Stomach (tissue), 9 donors: ENCODE measurements around the gene TSC1. TPM values are rescaled to one million over a fixed set of nuclear protein-coding genes. Genes with fewer than 3 reads are reported as not detected.

Experiments
- DNase-seq, 2 donors: peaks; one replicate each; pipeline versions ENCODE4 v3.0.0 to v3.0.0-alpha.2; 2013 to 2019
- H3K27ac ChIP-seq, 5 donors: fragments of 200-600 bp in 4 of 5; sonication (generic) in 4 of 5; one replicate each; pipeline ENCODE4 v1.5.1; 2013 to 2019; ENCODE audit warnings: mild to moderate bottlenecking in 1 of 5, moderate library complexity in 1 of 5
- H3K27me3 ChIP-seq, 3 donors: fragments of 200-600 bp; sonication (generic); one replicate each; pipeline ENCODE4 v1.5.1; 2017 to 2019; ENCODE audit warnings: mixed run types in 1 of 3
- H3K36me3 ChIP-seq, 4 donors: fragments of 200-600 bp; sonication (generic); 1 replicate in 3 of 4; 2 replicates in 1 of 4; pipeline ENCODE4 v1.5.1; 2016 to 2019
- H3K4me1 ChIP-seq, 4 donors: fragments of 200-600 bp; sonication (generic); one replicate each; pipeline ENCODE4 v1.5.1; 2016 to 2019
- H3K4me3 ChIP-seq, 4 donors: fragments of 200-600 bp; sonication (generic) in 3 of 4; one replicate each; pipeline ENCODE4 v1.5.1; 2016 to 2019; ENCODE audit warnings: mild to moderate bottlenecking in 1 of 4
- H3K9me3 ChIP-seq, 4 donors: fragments of 200-600 bp; sonication (generic); one replicate each; pipeline ENCODE4 v1.5.1; 2016 to 2019
- EP300 ChIP-seq: sonication (generic); formaldehyde crosslinking; IDR thresholded peaks from one replicate; pipeline ENCODE4 v1.6.1; 2017; ENCODE audit warnings: antibody characterized with exemption
- POLR2A ChIP-seq, 4 donors: fragments of 450-650 bp; IDR thresholded peaks; one replicate each; pipeline ENCODE4 v1.6.1; 2016; ENCODE audit warnings: antibody characterized with exemption in 4 of 4, control low read depth in 2 of 4, mild to moderate bottlenecking in 1 of 4, moderate library complexity in 1 of 4
- POLR2AphosphoS5 ChIP-seq, 3 donors: sonication (generic); formaldehyde crosslinking; IDR thresholded peaks; one replicate each; pipeline ENCODE4 v1.6.1; 2016; ENCODE audit warnings: antibody characterized with exemption in 3 of 3
- WGBS, 5 donors: extraction: QIAGEN DNeasy Blood & Tissue Kit in 3 of 5; methylation state at CpG; one replicate each; pipeline versions ENCODE4 v1.1.5 to v1.1.7; 2013 to 2018; 5-methylcytosine and 5-hydroxymethylcytosine counted together
- intact Hi-C: fragments of 100-400 bp; cut with DNase I; formaldehyde crosslinking; loops from one replicate; pipeline ENCODE4 v1.15.1; 2023; ENCODE audit warnings: low total_unique reads
- polyA plus RNA-seq, 3 donors: library from polyadenylated mRNA; stranded (reverse); fragments of 200-250 nt; gene quantifications; one replicate each; pipeline ENCODE4 v1.2.3, GENCODE V29; 2013
- total RNA-seq, 5 donors: library from RNA; depleted of rRNA; stranded (reverse); fragments of >200 nt; gene quantifications; one replicate each; pipeline versions ENCODE4 v1.1.0 to v1.2.3, GENCODE V29; 2014 to 2016
- TF ChIP-seq, protein P1 (sequence below), 7 experiments: fragments of 450-650 bp in 4 of 7; fragments of 200-600 bp in 3 of 7; sonication (generic) in 3 of 7; IDR thresholded peaks; one replicate each; pipeline ENCODE4 v1.5.1; 2016 to 2019; ENCODE audit warnings: antibody characterized with exemption in 7 of 7, control low read depth in 2 of 7, mild to moderate bottlenecking in 1 of 7
- donor health status: healthy with polysubstance abuse.
- donor health status: Bipolar disorder and iron deficiency.
- donor health status: healthy.

The TSC1 gene
- total and polyA plus RNA-seq, 8 donors, result 6.7 to 120 (median 32.8) TPM

GRCh38 chr9:132877824-132878694 lies 66.4 kb downstream of the TSC1 start, which contains the start of gene AK8:
AK8 (minus strand) TSS chr9:132878284; CDS start chr9:132878255, 29 bp downstream.
- no peaks in the 10 kb centered on the region for H3K27me3 ChIP-seq
- peak within 1 kb of the TSS; percentile 55 to 89 (median 84) for H3K27ac ChIP-seq
- H3K9me3 ChIP-seq, result no peaks in the 10 kb centered on the region
- DNase-seq, result peak; percentile 78 to 94
- H3K36me3 ChIP-seq, result no peaks in the 10 kb centered on the region
- peak within 1 kb of the TSS; percentile 74 to 98 (median 86) for H3K4me3 ChIP-seq
- peaks cover 6 to 27% (median 22%) of the 10 kb centered on the region in 4 donors for H3K4me1 ChIP-seq
- intact Hi-C loops, result no loop called here
- peak; percentile 32 to 80 (median 48) for TF ChIP-seq POLR2AphosphoS5 (IDR thresholded peaks at IDR 0.05)
- TF ChIP-seq POLR2A (IDR thresholded peaks at IDR 0.05), result no peak
- 1 to 6% (median 1%) methylated on average over 18 to 89 of the region's 89 CpGs for WGBS, 5 donors

DNA sequence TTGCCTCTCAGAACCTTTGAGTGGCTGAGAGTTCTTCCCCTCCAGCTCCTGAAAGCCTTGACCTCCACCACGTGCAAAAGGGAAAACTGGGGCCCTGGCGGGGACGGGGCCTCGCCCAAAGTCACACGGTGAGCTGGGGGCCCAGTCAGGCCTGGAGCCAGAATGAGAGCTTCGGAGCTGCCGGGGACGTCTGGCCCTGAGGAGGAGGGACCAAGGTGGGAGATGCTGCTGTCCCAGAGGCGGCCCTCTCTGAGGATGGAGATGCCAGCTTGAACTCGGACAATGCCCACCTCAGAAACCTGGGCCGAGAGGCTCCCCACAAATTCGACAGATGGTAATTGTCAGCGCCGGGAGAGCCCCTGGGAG lies 67.0 kb downstream of the TSC1 start:
- peaks cover 6 to 27% (median 22%) of the 10 kb centered on the region in 4 donors for H3K4me1 ChIP-seq
- 33 to 56% (median 36%) methylated on average over 13 to 14 of the region's 14 CpGs; no CpG with 5 or more reads in 1 of the 5 donors for WGBS, 5 donors
- TF ChIP-seq POLR2AphosphoS5 (IDR thresholded peaks at IDR 0.05) (no peak), EP300 (no peak), POLR2A (IDR thresholded peaks at IDR 0.05) (no peak)
- TF ChIP-seq, protein P1, sequence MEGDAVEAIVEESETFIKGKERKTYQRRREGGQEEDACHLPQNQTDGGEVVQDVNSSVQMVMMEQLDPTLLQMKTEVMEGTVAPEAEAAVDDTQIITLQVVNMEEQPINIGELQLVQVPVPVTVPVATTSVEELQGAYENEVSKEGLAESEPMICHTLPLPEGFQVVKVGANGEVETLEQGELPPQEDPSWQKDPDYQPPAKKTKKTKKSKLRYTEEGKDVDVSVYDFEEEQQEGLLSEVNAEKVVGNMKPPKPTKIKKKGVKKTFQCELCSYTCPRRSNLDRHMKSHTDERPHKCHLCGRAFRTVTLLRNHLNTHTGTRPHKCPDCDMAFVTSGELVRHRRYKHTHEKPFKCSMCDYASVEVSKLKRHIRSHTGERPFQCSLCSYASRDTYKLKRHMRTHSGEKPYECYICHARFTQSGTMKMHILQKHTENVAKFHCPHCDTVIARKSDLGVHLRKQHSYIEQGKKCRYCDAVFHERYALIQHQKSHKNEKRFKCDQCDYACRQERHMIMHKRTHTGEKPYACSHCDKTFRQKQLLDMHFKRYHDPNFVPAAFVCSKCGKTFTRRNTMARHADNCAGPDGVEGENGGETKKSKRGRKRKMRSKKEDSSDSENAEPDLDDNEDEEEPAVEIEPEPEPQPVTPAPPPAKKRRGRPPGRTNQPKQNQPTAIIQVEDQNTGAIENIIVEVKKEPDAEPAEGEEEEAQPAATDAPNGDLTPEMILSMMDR (IDR thresholded peaks at IDR 0.05), result no peak
- H3K36me3 ChIP-seq, result no peaks in the 10 kb centered on the region
- intact Hi-C loops, result no loop called here
- H3K4me3 ChIP-seq, result peak overlapping the region; percentile 74 to 98 (median 86)
- H3K27ac ChIP-seq, result peak overlapping the region in 3 of 5 donors; percentile 77 to 89 (median 87)
- no peaks in the 10 kb centered on the region for H3K27me3 ChIP-seq
- no peaks in the 10 kb centered on the region for H3K9me3 ChIP-seq
- DNase-seq, result peak in 1 of 2 donors; percentile 18

DNA sequence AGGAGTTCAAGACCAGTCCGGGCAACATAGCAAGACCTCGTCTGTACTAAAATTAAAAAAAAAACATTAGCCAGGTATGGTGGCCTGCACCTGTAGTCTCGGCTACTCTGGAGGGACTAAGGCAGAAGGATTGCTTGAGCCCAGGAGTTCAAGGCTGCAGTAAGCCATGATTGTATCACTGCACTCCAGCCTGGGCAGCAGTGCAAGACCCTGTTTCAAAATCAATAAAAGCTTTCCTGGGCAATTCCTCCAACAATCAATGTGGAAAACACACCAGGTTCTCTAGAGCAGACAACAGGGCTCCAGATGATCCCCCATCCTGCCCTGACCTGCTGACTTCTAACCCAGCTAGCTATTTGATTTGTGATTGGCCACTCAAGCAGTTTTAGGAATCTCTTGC lies 67.6 kb downstream of the TSC1 start:
- TF ChIP-seq EP300 (no peak), POLR2AphosphoS5 (IDR thresholded peaks at IDR 0.05) (no peak), POLR2A (IDR thresholded peaks at IDR 0.05) (no peak)
- TF ChIP-seq, protein P1 (IDR thresholded peaks at IDR 0.05), result no peak
- Histone ChIP-seq H3K9me3 (no peaks in the 10 kb centered on the region), H3K4me3 (no peak overlapping the region), H3K4me1 (peaks cover 6 to 27% (median 22%) of the 10 kb centered on the region in 4 donors), H3K36me3 (no peaks in the 10 kb centered on the region), H3K27me3 (no peaks in the 10 kb centered on the region), H3K27ac (no peak overlapping the region)
- intact Hi-C loops, result no loop called here
- no peak for DNase-seq
- 76 to 93% (median 85%) methylated on average over 3 of the region's 3 CpGs for whole genome bisulfite sequencing, 5 donors

DNA sequence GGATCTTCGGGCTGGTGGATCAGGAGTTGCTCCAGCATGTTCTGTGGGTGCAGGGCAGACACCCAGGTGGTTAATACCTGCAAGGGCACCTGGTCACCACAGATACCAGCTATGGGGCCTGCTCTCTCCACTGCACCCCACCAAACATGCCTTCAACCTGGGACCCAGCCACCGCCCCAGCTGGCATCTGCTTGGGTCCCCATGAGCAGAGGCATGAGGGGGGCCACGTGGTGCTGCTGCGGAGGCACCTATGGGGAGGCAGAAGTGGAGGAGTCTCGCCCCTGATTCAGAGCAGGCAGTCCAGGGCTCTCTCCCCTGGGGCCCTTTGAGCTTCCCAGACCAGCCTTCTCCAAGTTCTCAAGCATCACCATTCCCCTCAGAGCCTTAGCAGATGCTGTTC lies 69.3 kb downstream of the TSC1 start:
- WGBS, 5 donors, result 74 to 88% (median 80%) methylated on average over 4 to 5 of the region's 5 CpGs
- intact Hi-C loops, result no loop called here
- Histone ChIP-seq H3K4me3 (no peak overlapping the region), H3K27me3 (no peaks in the 10 kb centered on the region), H3K4me1 (peaks cover 6 to 35% (median 25%) of the 10 kb centered on the region in 4 donors), H3K9me3 (no peaks in the 10 kb centered on the region), H3K27ac (no peak overlapping the region), H3K36me3 (no peaks in the 10 kb centered on the region)
- no peak for TF ChIP-seq POLR2AphosphoS5 (IDR thresholded peaks at IDR 0.05)
- no peak for TF ChIP-seq EP300
- TF ChIP-seq, protein P1 (IDR thresholded peaks at IDR 0.05), result no peak
- no peak for TF ChIP-seq POLR2A (IDR thresholded peaks at IDR 0.05)
- no peak for DNase-seq
